ENCODE results near the gene CLRN3. TPM values are rescaled to one million over a fixed set of nuclear protein-coding genes. Genes with fewer than 3 reads are reported as not detected.
A peak's percentile ranks its signal among the peaks of the same experiment; 100 is the strongest.

Gene CLRN3
- total RNA-seq, 2 experiments from 2014 or later, result not detected

- H3K9me3 Mint-ChIP-seq, result peaks cover 2% of the 10 kb centered on the region
- H3K36me3 Mint-ChIP-seq, result no peaks in the 10 kb centered on the region
- no peak overlapping the region for H3K4me3 Mint-ChIP-seq
- DNase-seq (no peak), ATAC-seq (ENCODE audit: low read depth) (no peak)
- no peaks in the 10 kb centered on the region for H3K4me1 Mint-ChIP-seq
- H3K27ac Mint-ChIP-seq, result no peak overlapping the region
- H3K27me3 Mint-ChIP-seq, result peaks cover 15% of the 10 kb centered on the region
- POLR2A ChIA-PET, result no interaction called here
Observed at GRCh38 chr10:127911218-127911866, 18.6 kb upstream of the CLRN3 start.

GRCh38 chr10:127910464-127910770 is 17.7 kb upstream of the CLRN3 start:
- POLR2A ChIA-PET, result no interaction called here
- Mint-ChIP-seq H3K27me3 (peaks cover 23% of the 10 kb centered on the region), H3K27ac (no peak overlapping the region), H3K4me1 (no peaks in the 10 kb centered on the region), H3K9me3 (no peaks in the 10 kb centered on the region), H3K36me3 (no peaks in the 10 kb centered on the region), H3K4me3 (no peak overlapping the region)
- no peak for DNase-seq
- ATAC-seq (ENCODE audit: low read depth), result no peak

- Mint-ChIP-seq H3K4me3 (no peak overlapping the region), H3K9me3 (no peaks in the 10 kb centered on the region), H3K27ac (no peak overlapping the region), H3K36me3 (no peaks in the 10 kb centered on the region), H3K4me1 (no peaks in the 10 kb centered on the region), H3K27me3 (peaks cover 28% of the 10 kb centered on the region)
- no peak for ATAC-seq (ENCODE audit: low read depth)
- DNase-seq, result no peak
- POLR2A ChIA-PET, result no interaction called here
Observed at GRCh38 chr10:127909716-127910463, 17.1 kb upstream of the CLRN3 start.

- no peak overlapping the region for H3K4me3 Mint-ChIP-seq
- DNase-seq, result no peak
- no peak overlapping the region for H3K27ac Mint-ChIP-seq
- POLR2A ChIA-PET, result no interaction called here
- H3K36me3 Mint-ChIP-seq, result no peaks in the 10 kb centered on the region
- H3K9me3 Mint-ChIP-seq, result no peaks in the 10 kb centered on the region
- H3K27me3 Mint-ChIP-seq, result peaks cover 28% of the 10 kb centered on the region
- no peak for ATAC-seq (ENCODE audit: low read depth)
- no peaks in the 10 kb centered on the region for H3K4me1 Mint-ChIP-seq
Observed at GRCh38 chr10:127908959-127909267, 16.2 kb upstream of the CLRN3 start.

GRCh38 chr10:127908106-127908958 is 15.6 kb upstream of the CLRN3 start:
- POLR2A ChIA-PET, result no interaction called here
- peaks cover 33% of the 10 kb centered on the region for H3K27me3 Mint-ChIP-seq
- DNase-seq, result no peak
- no peaks in the 10 kb centered on the region for H3K9me3 Mint-ChIP-seq
- H3K4me1 Mint-ChIP-seq, result no peaks in the 10 kb centered on the region
- no peak for ATAC-seq (ENCODE audit: low read depth)
- H3K4me3 Mint-ChIP-seq, result peak overlapping the region; percentile 2
- H3K27ac Mint-ChIP-seq, result no peak overlapping the region
- no peaks in the 10 kb centered on the region for H3K36me3 Mint-ChIP-seq

GRCh38 chr10:127907411-127908105 is 14.8 kb upstream of the CLRN3 start:
- DNase-seq, result no peak
- POLR2A ChIA-PET, result interaction anchor here (1.0 kb wide), 1 partner anchor 104 kb away, joined by 5 read pairs; no protein-coding TSS in a partner anchor
- peak overlapping the region; percentile 2 for H3K4me3 Mint-ChIP-seq
- H3K4me1 Mint-ChIP-seq, result no peaks in the 10 kb centered on the region
- no peaks in the 10 kb centered on the region for H3K9me3 Mint-ChIP-seq
- H3K36me3 Mint-ChIP-seq, result no peaks in the 10 kb centered on the region
- H3K27ac Mint-ChIP-seq, result no peak overlapping the region
- H3K27me3 Mint-ChIP-seq, result peaks cover 38% of the 10 kb centered on the region
- peak; percentile 28 for ATAC-seq (ENCODE audit: low read depth)

- H3K4me1 Mint-ChIP-seq, result no peaks in the 10 kb centered on the region
- POLR2A ChIA-PET, result interaction anchor here (1.0 kb wide), 1 partner anchor 105 kb away, joined by 5 read pairs; no protein-coding TSS in a partner anchor
- DNase-seq, result peak; percentile 84
- no peak within 1 kb of the TSS for H3K27ac Mint-ChIP-seq
- ATAC-seq (ENCODE audit: low read depth), result peak; percentile 95
- no peaks in the 10 kb centered on the region for H3K36me3 Mint-ChIP-seq
- H3K4me3 Mint-ChIP-seq, result peak within 1 kb of the TSS; percentile 2
- H3K27me3 Mint-ChIP-seq, result peaks cover 44% of the 10 kb centered on the region
- H3K9me3 Mint-ChIP-seq, result no peaks in the 10 kb centered on the region
Observed at GRCh38 chr10:127906548-127907377, 14.0 kb upstream of the CLRN3 start, which contains the start of gene PTPRE. Gene PTPRE (plus strand): TSS chr10:127907103. CDS start chr10:128040882, 133,779 bp downstream.

GRCh38 chr10:127905848-127906261 is 13.1 kb upstream of the CLRN3 start:
- DNase-seq (no peak), ATAC-seq (ENCODE audit: low read depth) (no peak)
- Mint-ChIP-seq H3K4me1 (no peaks in the 10 kb centered on the region), H3K27ac (no peak overlapping the region), H3K4me3 (no peak overlapping the region), H3K9me3 (no peaks in the 10 kb centered on the region), H3K27me3 (peaks cover 47% of the 10 kb centered on the region), H3K36me3 (no peaks in the 10 kb centered on the region)
- POLR2A ChIA-PET, result no interaction called here

GRCh38 chr10:127905001-127905847 is 12.5 kb upstream of the CLRN3 start:
- POLR2A ChIA-PET, result no interaction called here
- Mint-ChIP-seq H3K27ac (no peak overlapping the region), H3K36me3 (no peaks in the 10 kb centered on the region), H3K4me1 (no peaks in the 10 kb centered on the region), H3K4me3 (no peak overlapping the region), H3K9me3 (no peaks in the 10 kb centered on the region), H3K27me3 (peaks cover 47% of the 10 kb centered on the region)
- no peak for ATAC-seq (ENCODE audit: low read depth)
- DNase-seq, result no peak

GRCh38 chr10:127904311-127905000 is 11.7 kb upstream of the CLRN3 start:
- peaks cover 50% of the 10 kb centered on the region for H3K27me3 Mint-ChIP-seq
- ATAC-seq (ENCODE audit: low read depth), result no peak
- H3K9me3 Mint-ChIP-seq, result no peaks in the 10 kb centered on the region
- H3K4me1 Mint-ChIP-seq, result peaks cover 5% of the 10 kb centered on the region
- DNase-seq, result no peak
- no peak overlapping the region for H3K27ac Mint-ChIP-seq
- POLR2A ChIA-PET, result no interaction called here
- no peaks in the 10 kb centered on the region for H3K36me3 Mint-ChIP-seq
- no peak overlapping the region for H3K4me3 Mint-ChIP-seq

- no peak overlapping the region for H3K4me3 Mint-ChIP-seq
- no peaks in the 10 kb centered on the region for H3K36me3 Mint-ChIP-seq
- peaks cover 5% of the 10 kb centered on the region for H3K4me1 Mint-ChIP-seq
- no peaks in the 10 kb centered on the region for H3K9me3 Mint-ChIP-seq
- DNase-seq, result no peak
- no peak for ATAC-seq (ENCODE audit: low read depth)
- H3K27ac Mint-ChIP-seq, result no peak overlapping the region
- POLR2A ChIA-PET, result no interaction called here
- H3K27me3 Mint-ChIP-seq, result peaks cover 52% of the 10 kb centered on the region
Observed at GRCh38 chr10:127903789-127904188, 11.0 kb upstream of the CLRN3 start.
